ENCODE results near the gene RGS8.

DNA sequence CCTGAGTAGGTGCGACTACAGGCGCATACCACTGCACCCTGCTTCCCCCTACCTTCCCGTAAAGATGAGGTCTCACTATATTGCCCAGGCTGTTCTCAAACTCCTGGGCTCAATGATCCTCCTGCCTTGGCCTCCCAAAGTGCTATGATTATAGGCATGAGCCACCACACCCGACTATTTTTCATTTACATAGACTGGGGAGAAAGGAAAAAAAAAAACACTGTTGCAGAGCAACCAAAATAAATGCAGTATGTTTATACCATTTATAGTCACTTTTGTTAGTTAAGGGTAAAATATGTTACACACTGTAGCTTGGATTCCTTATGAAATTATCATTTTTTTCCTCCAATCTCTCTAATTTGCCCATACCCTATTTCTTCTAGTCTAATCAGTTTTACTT is 35.2 kb upstream of the RGS8 start:
- no peak for TF ChIP-seq TEAD1 (CRISPR knock-in tag; IDR thresholded peaks at IDR 0.05)
- TF ChIP-seq, protein P1, sequence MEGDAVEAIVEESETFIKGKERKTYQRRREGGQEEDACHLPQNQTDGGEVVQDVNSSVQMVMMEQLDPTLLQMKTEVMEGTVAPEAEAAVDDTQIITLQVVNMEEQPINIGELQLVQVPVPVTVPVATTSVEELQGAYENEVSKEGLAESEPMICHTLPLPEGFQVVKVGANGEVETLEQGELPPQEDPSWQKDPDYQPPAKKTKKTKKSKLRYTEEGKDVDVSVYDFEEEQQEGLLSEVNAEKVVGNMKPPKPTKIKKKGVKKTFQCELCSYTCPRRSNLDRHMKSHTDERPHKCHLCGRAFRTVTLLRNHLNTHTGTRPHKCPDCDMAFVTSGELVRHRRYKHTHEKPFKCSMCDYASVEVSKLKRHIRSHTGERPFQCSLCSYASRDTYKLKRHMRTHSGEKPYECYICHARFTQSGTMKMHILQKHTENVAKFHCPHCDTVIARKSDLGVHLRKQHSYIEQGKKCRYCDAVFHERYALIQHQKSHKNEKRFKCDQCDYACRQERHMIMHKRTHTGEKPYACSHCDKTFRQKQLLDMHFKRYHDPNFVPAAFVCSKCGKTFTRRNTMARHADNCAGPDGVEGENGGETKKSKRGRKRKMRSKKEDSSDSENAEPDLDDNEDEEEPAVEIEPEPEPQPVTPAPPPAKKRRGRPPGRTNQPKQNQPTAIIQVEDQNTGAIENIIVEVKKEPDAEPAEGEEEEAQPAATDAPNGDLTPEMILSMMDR (IDR thresholded peaks at IDR 0.05) = no peak
- TF ChIP-seq, protein P2, sequence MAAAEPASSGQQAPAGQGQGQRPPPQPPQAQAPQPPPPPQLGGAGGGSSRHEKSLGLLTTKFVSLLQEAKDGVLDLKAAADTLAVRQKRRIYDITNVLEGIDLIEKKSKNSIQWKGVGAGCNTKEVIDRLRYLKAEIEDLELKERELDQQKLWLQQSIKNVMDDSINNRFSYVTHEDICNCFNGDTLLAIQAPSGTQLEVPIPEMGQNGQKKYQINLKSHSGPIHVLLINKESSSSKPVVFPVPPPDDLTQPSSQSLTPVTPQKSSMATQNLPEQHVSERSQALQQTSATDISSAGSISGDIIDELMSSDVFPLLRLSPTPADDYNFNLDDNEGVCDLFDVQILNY (CRISPR knock-in tag; IDR thresholded peaks at IDR 0.05) = no peak
- TF ChIP-seq MAX (CRISPR knock-in tag; IDR thresholded peaks at IDR 0.05) = no peak

Measured in WTC11 (cell line).